HepG2 (cell line): ENCODE results near the gene HERPUD2. TPM values are rescaled to one million over a fixed set of nuclear protein-coding genes. Genes with fewer than 3 reads are reported as not detected.

Experiments
- ATAC-seq: fragments of 200-7000 bp; cut with Tn5 transposase; 3 replicates; pipeline ENCODE4 v1.9.1; 2020; ENCODE audit warnings: mild to moderate bottlenecking, moderate library complexity
- BruUV-seq: library from RNA; stranded (reverse); fragments of 400-500 nt; replicated peaks from 2 replicates; lab custom pipeline; 2021; lab: Mats Ljungman, UMichigan
- CTCF ChIA-PET: fragments of 300-600 bp; formaldehyde crosslinking; extraction: SDS; loops from one replicate; lab custom pipeline; 2021; ENCODE audit warnings: low total read pairs, inconsistent platforms, low intra/inter-chr PET ratio; lab: Yijun Ruan, JAX
- POLR2A ChIA-PET: fragments of 350-600 bp; sonication (Branson Sonifier 250); formaldehyde crosslinking; loops from one replicate; lab custom pipeline; 2020; ENCODE audit warnings: antibody characterized with exemption, inconsistent platforms; lab: Yijun Ruan, JAX
- DNase-seq: peaks from one replicate; pipeline ENCODE4 v3.0.0-alpha.2; 2015; ENCODE audit warnings: low spot score
- FAIRE-seq: peaks from 3 replicates; lab custom pipeline; 2011; peaks lifted over from hg19 to GRCh38; lab: Jason Lieb, UNC
- H2AFZ ChIP-seq: one replicate; pipeline ENCODE4 v1.6.1; 2011; ENCODE audit warnings: low read length, inconsistent platforms
- H3K27ac ChIP-seq: fragments of 300-600 bp; 3 replicates; pipeline ENCODE4 v1.8.0; 2011; ENCODE audit warnings: mixed run types, mild to moderate bottlenecking, mixed read lengths, low read length, inconsistent platforms; ENCODE audit not compliant: insufficient read depth; ENCODE audit errors: extremely low read length
- H3K27me3 ChIP-seq, 2 experiments: fragments of 200-600 bp in 1 of 2; 2 replicates in 1 of 2; 3 replicates in 1 of 2; pipeline versions ENCODE4 v1.6.0 to v1.8.0; 2011; ENCODE audit warnings: low read length in 2 of 2, mild to moderate bottlenecking in 2 of 2, moderate library complexity in 2 of 2, inconsistent platforms in 1 of 2; ENCODE audit not compliant: insufficient read depth in 2 of 2, control insufficient read depth in 1 of 2
- H3K36me3 ChIP-seq, 2 experiments: fragments of 200-600 bp in 1 of 2; replicated peaks in 1 of 2; 2 replicates in 1 of 2; 3 replicates in 1 of 2; pipeline versions ENCODE4 v1.5.1 to v1.8.0; 2011; ENCODE audit warnings: low read length in 2 of 2, inconsistent platforms in 1 of 2; ENCODE audit not compliant: insufficient read depth in 2 of 2, control insufficient read depth in 1 of 2
- H3K4me1 ChIP-seq: 2 replicates; pipeline ENCODE4 v1.5.1; 2012; ENCODE audit warnings: low read length, inconsistent platforms; ENCODE audit not compliant: insufficient read depth
- H3K4me2 ChIP-seq: 2 replicates; pipeline ENCODE4 v1.6.0; 2011; ENCODE audit warnings: low read depth, low read length, inconsistent platforms
- H3K4me3 ChIP-seq, 3 experiments: fragments of 200-600 bp in 1 of 3; sonication (generic), shearing (Covaris generic) in 1 of 3; replicated peaks in 1 of 3; 2 replicates each; pipeline ENCODE4 v1.5.1; 2011 to 2016; ENCODE audit warnings: low read length in 3 of 3, inconsistent platforms in 2 of 3, low read depth in 2 of 3, mild to moderate bottlenecking in 2 of 3, control low read depth in 1 of 3, mixed read lengths in 1 of 3; ENCODE audit not compliant: insufficient read depth in 1 of 3
- H3K79me2 ChIP-seq: one replicate; pipeline ENCODE4 v1.6.1; 2011; ENCODE audit warnings: low read length, inconsistent platforms; ENCODE audit not compliant: insufficient read depth
- H3K9ac ChIP-seq: 2 replicates; pipeline ENCODE4 v1.6.0; 2011; ENCODE audit warnings: mild to moderate bottlenecking, low read depth, low read length, inconsistent platforms; ENCODE audit not compliant: insufficient read depth
- H3K9me3 ChIP-seq: 2 replicates; pipeline ENCODE4 v1.5.1; 2012; ENCODE audit warnings: mild to moderate bottlenecking, low read length
- H4K20me1 ChIP-seq: 2 replicates; pipeline ENCODE4 v1.6.0; 2011; ENCODE audit warnings: inconsistent platforms, mild to moderate bottlenecking, low read length, moderate library complexity; ENCODE audit not compliant: insufficient read depth
- AHDC1 ChIP-seq: sonication (generic); formaldehyde crosslinking; IDR thresholded peaks from 2 replicates; pipeline ENCODE4 v1.5.1; 2020; ENCODE audit warnings: mild to moderate bottlenecking, missing genetic modification reagents, borderline replicate concordance
- CAMTA2 ChIP-seq: sonication (generic); formaldehyde crosslinking; IDR thresholded peaks from 2 replicates; pipeline ENCODE4 v1.4.0; 2020; ENCODE audit warnings: mild to moderate bottlenecking, missing genetic modification reagents, borderline replicate concordance
- DZIP1 ChIP-seq: sonication (generic); formaldehyde crosslinking; IDR thresholded peaks from 2 replicates; pipeline ENCODE4 v1.5.0; 2020; ENCODE audit warnings: mild to moderate bottlenecking, missing genetic modification reagents
- ELF4 ChIP-seq: sonication (generic); formaldehyde crosslinking; IDR thresholded peaks from 2 replicates; pipeline ENCODE4 v1.5.0; 2020; ENCODE audit warnings: missing genetic modification reagents, mild to moderate bottlenecking, moderate library complexity, borderline replicate concordance
- ESRRA ChIP-seq: sonication (generic); formaldehyde crosslinking; IDR thresholded peaks from 2 replicates; pipeline ENCODE4 v1.5.1; 2020; ENCODE audit warnings: mild to moderate bottlenecking, low read depth, missing genetic modification reagents
- IRF1 ChIP-seq: sonication (generic); formaldehyde crosslinking; IDR thresholded peaks from 2 replicates; pipeline ENCODE4 v1.4.0; 2020; ENCODE audit warnings: low read depth, mild to moderate bottlenecking, missing genetic modification reagents
- KDM3A ChIP-seq: IDR thresholded peaks from 2 replicates; pipeline ENCODE4 v1.6.1; 2018; ENCODE audit warnings: low read depth, missing compliant biosample characterization
- KLF13 ChIP-seq: sonication (generic); formaldehyde crosslinking; IDR thresholded peaks from 2 replicates; pipeline ENCODE4 v1.4.0; 2020; ENCODE audit warnings: mild to moderate bottlenecking, missing genetic modification reagents
- NPAS2 ChIP-seq: sonication (generic); formaldehyde crosslinking; IDR thresholded peaks from 2 replicates; pipeline ENCODE4 v1.8.0; 2022; ENCODE audit warnings: mild to moderate bottlenecking, missing genetic modification reagents, borderline replicate concordance
- REPIN1 ChIP-seq: sonication (generic); formaldehyde crosslinking; IDR thresholded peaks from 2 replicates; pipeline ENCODE4 v1.8.0; 2022; ENCODE audit warnings: missing genetic modification reagents, low read depth, mild to moderate bottlenecking, borderline replicate concordance
- XRCC5 ChIP-seq: fragments of 200-400 bp; formaldehyde crosslinking; optimal IDR thresholded peaks from 2 replicates; pipeline ENCODE3; 2017; ENCODE audit warnings: mild to moderate bottlenecking, low read length
- WGBS: methylation state at CpG from one replicate; pipeline ENCODE4 v1.1.6; 2017; ENCODE audit warnings: low lambda C conversion rate; 5-methylcytosine and 5-hydroxymethylcytosine counted together
- in situ Hi-C: cut with HindIII; loops from 2 replicates; pipeline ENCODE4 v1.10.0; 2017; ENCODE audit warnings: low pct_unique_long_range_greater_than_20kb; ENCODE audit not compliant: extremely low pct_ligation_motif_present
- intact Hi-C: fragments of 100-400 bp; cut with micrococcal nuclease; formaldehyde crosslinking; loops from one replicate; pipeline ENCODE4 v1.10.0; 2022; ENCODE audit not compliant: unreplicated experiment
- polyA plus RNA-seq, 8 experiments: library from polyadenylated mRNA; depleted of rRNA in 3 of 8; stranded (reverse) in 7 of 8; unstranded in 1 of 8; fragments of >200 nt; fragmentation: Illumina TruSeq in 4 of 8; extraction: Trizol in 4 of 8; gene quantifications; 2 replicates each; pipeline versions ENCODE4 v1.2.1 to v1.2.3, GENCODE V29; 2011 to 2016; ENCODE audit warnings: low read depth in 4 of 8, missing spikeins in 1 of 8, mixed read lengths in 1 of 8; ENCODE audit not compliant: insufficient read depth in 1 of 8
- total RNA-seq, 5 experiments: library from RNA; depleted of rRNA; stranded (reverse); fragments of >200 nt; fragmentation: Illumina TruSeq; extraction: Trizol; gene quantifications; 2 replicates each; pipeline ENCODE4 v1.2.3, GENCODE V29; 2016; ENCODE audit warnings: low read depth in 1 of 5

The HERPUD2 gene
- total and polyA plus RNA-seq, 2 of the 13 experiments (the other 11 are each of a cell fraction or from before 2014, with no cell fraction given), result 10.7 to 38.6 TPM

GRCh38 chr7:35701287-35701900, 6.5 kb upstream of the HERPUD2 start (continued):
- TF ChIP-seq AHDC1 (CRISPR knock-in tag) (no peak), KLF13 (no peak), XRCC5 (no peak)
- TF ChIP-seq, all 625 proteins: peak for 0

GRCh38 chr7:35700865-35701264, 5.9 kb upstream of the HERPUD2 start:
- ChIA-PET POLR2A (interaction anchor here (0.6 kb wide), 1 partner anchor 465 kb away, joined by 3 read pairs; no protein-coding TSS in a partner anchor), CTCF (no interaction called here)
- no peak overlapping the region for H3K4me3 ChIP-seq
- FAIRE-seq, result no peak
- no peaks in the 10 kb centered on the region for H3K27me3 ChIP-seq
- H3K9me3 ChIP-seq, result no peaks in the 10 kb centered on the region
- intact Hi-C loops, result no loop called here
- no peaks in the 10 kb centered on the region for H4K20me1 ChIP-seq
- H3K36me3 ChIP-seq, result peaks cover 0 to 1% of the 10 kb centered on the region in 2 experiments; a peak in 1 of 5 replicates
- ATAC-seq, result no peak
- H3K9ac ChIP-seq, result no peak overlapping the region
- H3K27ac ChIP-seq, result no peak overlapping the region
- H3K4me1 ChIP-seq, result peaks cover 15% of the 10 kb centered on the region
- in situ Hi-C loops, result loop anchor here (25.0 kb wide), 1 partner anchor 611 kb away; no protein-coding TSS in a partner anchor
- no peak for DNase-seq
- no TSS peak for BruUV-seq
- H2AFZ ChIP-seq, result no peak overlapping the region
- no peak overlapping the region for H3K4me2 ChIP-seq
- WGBS, result 76% methylated on average over 2 of the region's 2 CpGs
- peaks cover 2% of the 10 kb centered on the region for H3K79me2 ChIP-seq
- TF ChIP-seq IRF1 (CRISPR knock-in tag) (no peak), DZIP1 (no peak), CAMTA2 (no peak), ESRRA (CRISPR knock-in tag) (no peak), REPIN1 (CRISPR knock-in tag) (no peak), ELF4 (CRISPR knock-in tag) (no peak), NPAS2 (CRISPR knock-in tag) (no peak), KDM3A (no peak)
